Measurements from ENCODE around the gene CCDC120. TPM values are rescaled to one million over a fixed set of nuclear protein-coding genes. Genes with fewer than 3 reads are reported as not detected.

Gene CCDC120
- total and polyA plus RNA-seq, 8 donors = 2.3 to 25.4 (median 5.3) TPM

- Histone ChIP-seq H3K4me1 (peaks cover 0 to 33% (median 19%) of the 10 kb centered on the region in 4 donors), H3K36me3 (peaks cover 0 to 6% (median 5%) of the 10 kb centered on the region in 4 donors), H3K27me3 (no peaks in the 10 kb centered on the region), H3K4me3 (peak overlapping the region in 2 of 4 donors; percentile 7 to 9), H3K27ac (peak overlapping the region; percentile 52 to 96 (median 77)), H3K9me3 (no peaks in the 10 kb centered on the region)
- intact Hi-C loops (cut with DNase I; ENCODE audit: low total_unique reads) = no loop called here
- DNase-seq = no peak
- WGBS, 5 donors = 18 to 53% (median 39%) methylated on average over 8 to 13 of the region's 13 CpGs
- TF ChIP-seq CTCF (IDR thresholded peaks at IDR 0.05) (no peak), POLR2AphosphoS5 (IDR thresholded peaks at IDR 0.05) (no peak), EP300 (IDR thresholded peaks at IDR 0.05) (no peak), POLR2A (IDR thresholded peaks at IDR 0.05) (no peak)
These were observed 14.9 kb upstream of the CCDC120 start for GRCh38 chrX:49043987-49044281.

GRCh38 chrX:49053223-49054072 is 5.4 kb upstream of the CCDC120 start:
- DNase-seq = peak; percentile 62 to 90
- Histone ChIP-seq H3K36me3 (no peaks in the 10 kb centered on the region), H3K27ac (peak overlapping the region; percentile 75 to 88 (median 84)), H3K4me1 (peaks cover 0 to 5% (median 0%) of the 10 kb centered on the region in 4 donors), H3K9me3 (peaks cover 0 to 5% (median 0%) of the 10 kb centered on the region in 4 donors), H3K4me3 (peak overlapping the region; percentile 48 to 62 (median 58)), H3K27me3 (no peaks in the 10 kb centered on the region)
- intact Hi-C loops (cut with DNase I; ENCODE audit: low total_unique reads) = no loop called here
- 1 to 30% (median 13%) methylated on average over 10 to 71 of the region's 79 CpGs for WGBS, 5 donors
- TF ChIP-seq POLR2AphosphoS5 (IDR thresholded peaks at IDR 0.05) (peak in 1 of 3 donors; percentile 19), CTCF (IDR thresholded peaks at IDR 0.05) (no peak)

- intact Hi-C loops (cut with DNase I; ENCODE audit: low total_unique reads) = no loop called here
- Histone ChIP-seq H3K36me3 (no peaks in the 10 kb centered on the region), H3K27me3 (peaks cover 0 to 5% (median 0%) of the 10 kb centered on the region in 3 donors), H3K27ac (peak overlapping the region; percentile 75 to 88 (median 84)), H3K4me3 (peak overlapping the region; percentile 48 to 62 (median 58)), H3K9me3 (peaks cover 0 to 5% (median 0%) of the 10 kb centered on the region in 4 donors), H3K4me1 (peaks cover 0 to 5% (median 0%) of the 10 kb centered on the region in 4 donors)
- DNase-seq = no peak
- 79 to 92% (median 86%) methylated on average over 5 of the region's 5 CpGs for WGBS, 5 donors
- TF ChIP-seq EP300 (IDR thresholded peaks at IDR 0.05) (no peak), POLR2A (IDR thresholded peaks at IDR 0.05) (no peak), POLR2AphosphoS5 (IDR thresholded peaks at IDR 0.05) (no peak), CTCF (IDR thresholded peaks at IDR 0.05) (no peak)
These were observed 4.6 kb upstream of the CCDC120 start for GRCh38 chrX:49054073-49054762.

GRCh38 chrX:49059201-49059600 is 402 bp downstream of the CCDC120 start:
- 11 to 81% (median 39%) methylated on average over 3 to 6 of the region's 6 CpGs for WGBS, 5 donors
- peak overlapping the region; percentile 68 to 84 (median 77) for H3K27ac ChIP-seq
- TF ChIP-seq POLR2AphosphoS5 (IDR thresholded peaks at IDR 0.05) (no peak), EP300 (IDR thresholded peaks at IDR 0.05) (no peak), CTCF (IDR thresholded peaks at IDR 0.05) (no peak), POLR2A (IDR thresholded peaks at IDR 0.05) (no peak)
- no peaks in the 10 kb centered on the region for H3K9me3 ChIP-seq
- H3K4me3 ChIP-seq = peak overlapping the region; percentile 34 to 52 (median 40)
- intact Hi-C loops (cut with DNase I; ENCODE audit: low total_unique reads) = no loop called here
- peaks cover 0 to 5% (median 0%) of the 10 kb centered on the region in 4 donors for H3K4me1 ChIP-seq
- DNase-seq = no peak
- H3K36me3 ChIP-seq = peaks cover 0 to 26% (median 21%) of the 10 kb centered on the region in 4 donors
- peaks cover 0 to 5% (median 0%) of the 10 kb centered on the region in 3 donors for H3K27me3 ChIP-seq
